Mesodermal cell (in vitro differentiated cells): ENCODE data around the gene NHSL2.

Source experiments
- H3K27ac ChIP-seq: 2 replicates; pipeline ENCODE4 v1.7.0; 2013; ENCODE audit warnings: mild to moderate bottlenecking, low read depth, low read length, moderate library complexity; ENCODE audit not compliant: severe bottlenecking
- H3K36me3 ChIP-seq: 2 replicates; pipeline ENCODE4 v1.7.1; 2013; ENCODE audit warnings: mild to moderate bottlenecking, low read length, moderate library complexity; ENCODE audit not compliant: control insufficient read depth, insufficient read depth
- H3K4me1 ChIP-seq: one replicate; pipeline ENCODE4 v1.7.1; 2013; ENCODE audit warnings: mild to moderate bottlenecking, low read length; ENCODE audit not compliant: insufficient read depth, control insufficient read depth, poor library complexity, severe bottlenecking
- H3K4me3 ChIP-seq: 2 replicates; pipeline ENCODE4 v1.7.0; 2013; ENCODE audit warnings: low read length, control low read depth, mild to moderate bottlenecking; ENCODE audit not compliant: insufficient read depth, poor library complexity, severe bottlenecking; ENCODE audit errors: extremely low read depth
- H3K9me3 ChIP-seq: 2 replicates; pipeline ENCODE4 v1.7.1; 2013; ENCODE audit warnings: mild to moderate bottlenecking, low read length, moderate library complexity; ENCODE audit not compliant: control insufficient read depth
- WGBS, 2 experiments: methylation state at CpG; one replicate each; pipeline ENCODE4 v1.1.5; 2013; ENCODE audit warnings: missing lambda C conversion rate in 2 of 2; ENCODE audit not compliant: insufficient coverage in 2 of 2; 5-methylcytosine and 5-hydroxymethylcytosine counted together

The NHSL2 gene

DNA sequence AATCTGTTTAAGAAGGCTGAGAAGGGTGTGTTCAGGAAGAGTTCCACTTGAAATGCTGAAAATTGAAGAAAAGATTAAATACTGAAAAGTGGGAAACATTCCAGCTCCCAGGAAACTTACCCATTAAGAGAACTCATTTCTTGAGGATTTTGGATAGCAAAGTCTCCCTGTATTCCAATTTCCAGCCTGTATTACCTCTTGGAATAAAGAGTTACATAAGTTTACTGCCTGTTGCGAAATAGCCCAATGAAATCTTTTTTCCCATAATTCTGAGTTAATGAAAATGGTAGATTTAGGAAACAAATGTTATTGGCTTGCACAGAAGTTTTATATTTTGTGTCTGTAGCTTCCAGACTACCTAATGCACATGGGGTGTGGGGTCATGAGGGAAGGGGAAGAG lies 12.0 kb downstream of the NHSL2 start:
- H3K36me3 ChIP-seq, result peaks cover 6% of the 10 kb centered on the region
- no peak overlapping the region for H3K4me3 ChIP-seq
- H3K9me3 ChIP-seq, result no peaks in the 10 kb centered on the region
- peaks cover 61% of the 10 kb centered on the region for H3K4me1 ChIP-seq
- H3K27ac ChIP-seq, result no peak overlapping the region
- no CpG with 5 or more reads among the region's 1 CpG for WGBS, 2 experiments

GRCh38 chrX:71923516-71923915 lies 12.9 kb downstream of the NHSL2 start:
- H3K36me3 ChIP-seq, result peaks cover 6% of the 10 kb centered on the region
- no peaks in the 10 kb centered on the region for H3K9me3 ChIP-seq
- peak overlapping the region; percentile 87 for H3K27ac ChIP-seq
- no CpG with 5 or more reads among the region's 3 CpGs for WGBS, 2 experiments
- H3K4me3 ChIP-seq, result no peak overlapping the region
- H3K4me1 ChIP-seq, result peaks cover 53% of the 10 kb centered on the region

DNA sequence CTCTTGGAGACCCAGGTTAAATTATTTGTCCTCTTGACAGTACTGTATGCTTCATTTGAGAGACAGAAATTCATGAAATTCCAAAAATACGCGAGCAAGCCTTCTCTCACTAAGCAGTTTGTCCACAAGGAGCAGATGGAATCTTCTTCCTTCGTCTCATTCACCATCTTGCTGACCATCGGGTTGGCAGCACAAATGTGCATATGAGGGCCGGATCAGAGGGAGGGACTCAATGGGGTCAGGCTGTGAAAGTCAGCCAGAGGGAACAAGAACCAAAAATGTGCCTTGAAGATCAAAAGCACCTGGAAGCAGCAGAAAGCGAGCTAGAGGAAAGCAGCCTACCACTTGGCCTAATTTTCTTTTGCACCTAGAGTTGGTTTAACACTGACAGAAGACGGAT lies 16.4 kb downstream of the NHSL2 start:
- H3K4me1 ChIP-seq, result peaks cover 33% of the 10 kb centered on the region
- H3K27ac ChIP-seq, result no peak overlapping the region
- H3K4me3 ChIP-seq, result no peak overlapping the region
- H3K9me3 ChIP-seq, result no peaks in the 10 kb centered on the region
- H3K36me3 ChIP-seq, result peaks cover 2% of the 10 kb centered on the region
- 68 to 75% methylated on average over 2 to 3 of the region's 7 CpGs for WGBS, 2 experiments

DNA sequence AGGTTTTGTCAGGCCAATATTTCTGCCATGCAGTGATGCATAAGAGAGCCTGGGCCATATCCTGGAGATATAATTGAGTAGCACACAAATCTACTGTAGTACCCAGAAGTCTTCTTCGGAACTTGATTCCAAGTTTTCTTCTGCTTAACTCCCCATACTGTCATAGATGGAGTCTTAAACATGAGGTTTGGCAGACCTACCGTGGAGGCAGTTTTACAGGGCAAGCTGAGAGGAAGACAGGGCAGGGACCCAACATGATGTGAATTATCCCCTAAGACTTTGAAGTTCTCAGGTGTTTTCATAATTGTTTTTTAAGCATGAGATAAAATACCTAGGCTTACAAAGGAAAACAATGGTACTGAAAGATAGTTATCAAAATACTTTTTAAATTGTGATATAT lies 18.2 kb downstream of the NHSL2 start:
- no peaks in the 10 kb centered on the region for H3K9me3 ChIP-seq
- H3K4me1 ChIP-seq, result peaks cover 15% of the 10 kb centered on the region
- no peak overlapping the region for H3K27ac ChIP-seq
- WGBS, 2 experiments, result 100% methylated on average over 2 of the region's 2 CpGs; no CpG with 5 or more reads in 1 of the 2 experiments
- H3K4me3 ChIP-seq, result no peak overlapping the region
- no peaks in the 10 kb centered on the region for H3K36me3 ChIP-seq

DNA sequence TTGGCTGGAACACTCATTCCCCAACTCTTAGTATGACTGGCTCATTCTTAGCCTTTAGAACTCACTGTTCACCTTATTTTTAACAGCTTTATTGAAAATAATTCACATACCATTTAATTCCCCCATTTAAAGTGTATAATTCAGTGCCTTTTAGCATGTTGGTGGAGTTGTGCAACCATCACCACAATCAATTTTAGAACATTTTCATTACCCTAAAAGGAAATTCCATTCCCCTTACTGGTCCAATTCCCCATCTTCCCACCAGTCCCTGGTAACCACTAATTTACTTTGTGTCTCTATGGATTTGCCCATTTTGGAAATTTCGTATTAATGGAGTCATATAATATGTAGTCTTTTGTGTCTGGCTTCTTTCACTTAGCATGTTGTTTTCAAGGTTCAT lies 19.7 kb downstream of the NHSL2 start:
- no CpG with 5 or more reads among the region's 1 CpG for WGBS, 2 experiments
- Histone ChIP-seq H3K36me3 (no peaks in the 10 kb centered on the region), H3K4me3 (no peak overlapping the region), H3K4me1 (peaks cover 13% of the 10 kb centered on the region), H3K9me3 (no peaks in the 10 kb centered on the region), H3K27ac (no peak overlapping the region)

- 38% methylated on average over 3 of the region's 3 CpGs; no CpG with 5 or more reads in 1 of the 2 experiments for WGBS, 2 experiments
- Histone ChIP-seq H3K9me3 (no peaks in the 10 kb centered on the region), H3K4me3 (no peak overlapping the region), H3K36me3 (no peaks in the 10 kb centered on the region), H3K4me1 (peaks cover 23% of the 10 kb centered on the region), H3K27ac (no peak overlapping the region)
Observed at GRCh38 chrX:71935476-71935875, 24.8 kb downstream of the NHSL2 start.

- no CpG with 5 or more reads among the region's 1 CpG for WGBS, 2 experiments
- Histone ChIP-seq H3K9me3 (no peaks in the 10 kb centered on the region), H3K36me3 (no peaks in the 10 kb centered on the region), H3K27ac (no peak overlapping the region), H3K4me1 (peaks cover 29% of the 10 kb centered on the region), H3K4me3 (no peak overlapping the region)
Observed at GRCh38 chrX:71936632-71937031, 26.0 kb downstream of the NHSL2 start.

DNA sequence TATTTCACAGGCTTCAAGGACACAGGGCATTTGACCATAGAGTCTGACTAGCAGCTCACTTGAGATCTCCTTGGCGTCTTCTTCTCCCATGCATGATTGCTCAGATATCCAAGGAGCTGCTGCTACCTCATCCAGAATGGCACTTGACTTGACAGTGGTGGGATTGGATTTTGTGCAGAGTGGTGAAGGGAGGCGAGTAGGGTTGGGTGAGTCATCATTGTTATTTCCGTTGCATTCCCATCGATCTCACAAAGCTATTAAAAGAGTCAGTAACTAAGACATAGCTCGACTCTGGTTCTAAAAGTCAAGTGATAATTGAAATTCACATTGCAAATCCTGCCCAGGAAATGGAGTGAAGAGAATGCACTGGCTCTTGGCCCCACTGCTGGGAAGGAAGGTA lies 27.7 kb downstream of the NHSL2 start:
- 85% methylated on average over 4 of the region's 5 CpGs; no CpG with 5 or more reads in 1 of the 2 experiments for WGBS, 2 experiments
- Histone ChIP-seq H3K4me3 (no peak overlapping the region), H3K36me3 (no peaks in the 10 kb centered on the region), H3K9me3 (no peaks in the 10 kb centered on the region), H3K4me1 (peaks cover 40% of the 10 kb centered on the region), H3K27ac (no peak overlapping the region)

GRCh38 chrX:71941145-71941544 lies 30.5 kb downstream of the NHSL2 start:
- Histone ChIP-seq H3K4me1 (peaks cover 47% of the 10 kb centered on the region), H3K27ac (peak overlapping the region; percentile 82), H3K9me3 (no peaks in the 10 kb centered on the region), H3K4me3 (no peak overlapping the region), H3K36me3 (no peaks in the 10 kb centered on the region)
- WGBS, 2 experiments, result no CpG with 5 or more reads among the region's 1 CpG

- 8% methylated on average over 2 of the region's 3 CpGs; no CpG with 5 or more reads in 1 of the 2 experiments for WGBS, 2 experiments
- peak overlapping the region; percentile 82 for H3K27ac ChIP-seq
- H3K4me3 ChIP-seq, result no peak overlapping the region
- no peaks in the 10 kb centered on the region for H3K9me3 ChIP-seq
- no peaks in the 10 kb centered on the region for H3K36me3 ChIP-seq
- peaks cover 49% of the 10 kb centered on the region for H3K4me1 ChIP-seq
Observed at GRCh38 chrX:71941776-71942175, 31.1 kb downstream of the NHSL2 start.

- whole genome bisulfite sequencing, 2 experiments, result no CpG with 5 or more reads among the region's 2 CpGs
- Histone ChIP-seq H3K9me3 (no peaks in the 10 kb centered on the region), H3K27ac (no peak overlapping the region), H3K4me3 (no peak overlapping the region), H3K4me1 (peaks cover 42% of the 10 kb centered on the region), H3K36me3 (no peaks in the 10 kb centered on the region)
Observed at GRCh38 chrX:71944369-71944768, 33.7 kb downstream of the NHSL2 start.
